WTC11 (cell line): ENCODE results near the gene DNAH11.

Source experiments
- CTCF ChIP-seq: fragments of 200-600 bp; IDR thresholded peaks from 2 replicates; pipeline ENCODE4 v1.8.0; 2022; ENCODE audit warnings: antibody characterized with exemption
- FOXJ3 ChIP-seq: sonication (generic); formaldehyde crosslinking; IDR thresholded peaks from 2 replicates; pipeline ENCODE4 v1.9.0; 2021; ENCODE audit warnings: missing genetic modification reagents, mild to moderate bottlenecking, borderline replicate concordance

- TF ChIP-seq CTCF (no peak), FOXJ3 (no peak)
Observed at GRCh38 chr7:21757537-21758282, 214.9 kb downstream of the DNAH11 start.
